PC-9 (cell line): ENCODE results near the gene IVNS1ABP. TPM values are rescaled to one million over a fixed set of nuclear protein-coding genes. Genes with fewer than 3 reads are reported as not detected.

Experiments
- BruUV-seq: library from RNA; stranded (reverse); fragments of 400-500 nt; replicated peaks from 2 replicates; lab custom pipeline; 2021; lab: Mats Ljungman, UMichigan
- CTCF ChIA-PET: fragments of 300-600 bp; sonication (Branson Sonifier 250); formaldehyde crosslinking; loops from one replicate; lab custom pipeline; 2022; ENCODE audit warnings: antibody characterized with exemption; lab: Charles Lee
- POLR2A ChIA-PET: fragments of 300-600 bp; sonication (Branson Sonifier 250); formaldehyde crosslinking; loops from one replicate; lab custom pipeline; 2022; ENCODE audit warnings: antibody characterized with exemption; ENCODE audit not compliant: unreplicated experiment; lab: Charles Lee
- DNase-seq, 2 experiments: peaks; one replicate each; pipeline versions ENCODE4 v3.0.0 to v3.0.0-alpha.2; 2015 to 2022; ENCODE audit warnings: mixed read lengths in 1 of 2
- H2AFZ ChIP-seq: fragments of 200-600 bp; sonication (generic); 2 replicates; pipeline ENCODE4 v1.8.1; 2017; ENCODE audit warnings: antibody characterized with exemption
- H3F3A ChIP-seq: fragments of 200-600 bp; sonication (generic); 2 replicates; pipeline ENCODE4 v1.8.1; 2017; ENCODE audit warnings: antibody characterized with exemption, mild to moderate bottlenecking, low read depth; ENCODE audit not compliant: insufficient read depth
- H3K27ac ChIP-seq: fragments of 200-600 bp; sonication (generic); 2 replicates; pipeline ENCODE4 v1.6.1; 2016; ENCODE audit warnings: mixed run types
- H3K27me3 ChIP-seq: fragments of 200-600 bp; sonication (generic); 2 replicates; pipeline ENCODE4 v1.6.1; 2016; ENCODE audit warnings: low read depth, mixed run types; ENCODE audit not compliant: insufficient read depth
- H3K36me3 ChIP-seq: fragments of 200-600 bp; sonication (generic); 2 replicates; pipeline ENCODE4 v1.6.1; 2016; ENCODE audit warnings: low read depth, mixed run types
- H3K4me1 ChIP-seq: fragments of 200-600 bp; sonication (generic); replicated peaks from 2 replicates; pipeline ENCODE4 v1.6.1; 2016; ENCODE audit warnings: mixed run types; ENCODE audit not compliant: insufficient read depth
- H3K4me2 ChIP-seq: fragments of 200-600 bp; sonication (generic); 2 replicates; pipeline ENCODE4 v1.6.1; 2017; ENCODE audit warnings: mixed run types
- H3K4me3 ChIP-seq: fragments of 200-600 bp; sonication (generic); 2 replicates; pipeline ENCODE4 v1.6.1; 2016; ENCODE audit warnings: mixed run types
- H3K79me2 ChIP-seq: fragments of 200-600 bp; sonication (generic); 2 replicates; pipeline ENCODE4 v1.6.1; 2017; ENCODE audit warnings: low read depth, mixed run types
- H3K9me2 ChIP-seq: fragments of 200-600 bp; sonication (generic); 2 replicates; pipeline ENCODE4 v1.8.1; 2017; ENCODE audit warnings: mild to moderate bottlenecking; ENCODE audit not compliant: insufficient read depth
- H3K9me3 ChIP-seq: fragments of 200-600 bp; sonication (generic); 2 replicates; pipeline ENCODE4 v1.8.1; 2016; ENCODE audit warnings: low read depth; ENCODE audit not compliant: insufficient read depth
- H4K20me1 ChIP-seq: fragments of 200-600 bp; sonication (generic); 2 replicates; pipeline ENCODE4 v1.8.1; 2017; ENCODE audit not compliant: insufficient read depth
- EZH2 ChIP-seq: fragments of 200-600 bp; sonication (generic); IDR thresholded peaks from 2 replicates; pipeline ENCODE4 v1.8.0; 2017; ENCODE audit warnings: antibody characterized with exemption, low read depth
- intact Hi-C: fragments of 100-400 bp; cut with micrococcal nuclease; formaldehyde crosslinking; loops from one replicate; pipeline ENCODE4 v1.10.0; 2022; ENCODE audit not compliant: unreplicated experiment
- total RNA-seq: library from RNA; stranded (reverse); gene quantifications from 2 replicates; pipeline ENCODE4 v1.2.3, GENCODE V29; 2021
- TF ChIP-seq, protein P1 (sequence below): fragments of 200-600 bp; sonication (generic); conservative IDR thresholded peaks from 2 replicates; pipeline ENCODE4 v1.6.1; 2017; ENCODE audit warnings: mixed run types, antibody characterized with exemption, mild to moderate bottlenecking, moderate library complexity

Gene IVNS1ABP
- total RNA-seq, 1 experiment from 2014 or later, result 38.8 TPM

DNA sequence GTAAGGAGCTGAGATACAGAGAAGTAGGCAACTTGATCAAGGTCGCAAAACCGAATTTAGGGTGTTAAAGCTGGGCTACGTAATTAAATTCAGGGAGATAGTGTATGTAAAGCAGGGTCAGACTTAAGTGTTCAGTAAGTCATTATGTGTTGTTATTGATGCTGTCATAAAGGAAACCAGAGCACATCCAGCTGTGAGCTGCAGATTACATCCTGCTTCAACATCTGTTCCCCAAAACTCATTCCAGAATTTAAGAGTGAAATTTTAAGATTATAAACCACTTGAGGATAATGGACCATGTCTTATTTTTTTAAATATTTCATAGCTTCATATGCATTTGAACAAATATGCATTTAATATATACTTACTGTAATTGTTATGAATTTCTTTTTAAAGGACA is 49.7 kb downstream of the IVNS1ABP start:
- DNase-seq, result no peak
- Histone ChIP-seq H3K36me3 (no peaks in the 10 kb centered on the region), H3F3A (no peaks in the 10 kb centered on the region), H3K9me2 (no peaks in the 10 kb centered on the region), H3K27me3 (no peaks in the 10 kb centered on the region), H2AFZ (no peak overlapping the region), H3K9me3 (no peaks in the 10 kb centered on the region), H3K4me3 (no peak overlapping the region), H3K79me2 (no peaks in the 10 kb centered on the region), H4K20me1 (no peaks in the 10 kb centered on the region), H3K4me2 (no peak overlapping the region), H3K4me1 (no peaks in the 10 kb centered on the region), H3K27ac (no peak overlapping the region)
- intact Hi-C loops, result no loop called here
- no TSS peak for BruUV-seq
- TF ChIP-seq, protein P1, sequence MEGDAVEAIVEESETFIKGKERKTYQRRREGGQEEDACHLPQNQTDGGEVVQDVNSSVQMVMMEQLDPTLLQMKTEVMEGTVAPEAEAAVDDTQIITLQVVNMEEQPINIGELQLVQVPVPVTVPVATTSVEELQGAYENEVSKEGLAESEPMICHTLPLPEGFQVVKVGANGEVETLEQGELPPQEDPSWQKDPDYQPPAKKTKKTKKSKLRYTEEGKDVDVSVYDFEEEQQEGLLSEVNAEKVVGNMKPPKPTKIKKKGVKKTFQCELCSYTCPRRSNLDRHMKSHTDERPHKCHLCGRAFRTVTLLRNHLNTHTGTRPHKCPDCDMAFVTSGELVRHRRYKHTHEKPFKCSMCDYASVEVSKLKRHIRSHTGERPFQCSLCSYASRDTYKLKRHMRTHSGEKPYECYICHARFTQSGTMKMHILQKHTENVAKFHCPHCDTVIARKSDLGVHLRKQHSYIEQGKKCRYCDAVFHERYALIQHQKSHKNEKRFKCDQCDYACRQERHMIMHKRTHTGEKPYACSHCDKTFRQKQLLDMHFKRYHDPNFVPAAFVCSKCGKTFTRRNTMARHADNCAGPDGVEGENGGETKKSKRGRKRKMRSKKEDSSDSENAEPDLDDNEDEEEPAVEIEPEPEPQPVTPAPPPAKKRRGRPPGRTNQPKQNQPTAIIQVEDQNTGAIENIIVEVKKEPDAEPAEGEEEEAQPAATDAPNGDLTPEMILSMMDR, result no peak
- no peak for TF ChIP-seq EZH2
- CTCF ChIA-PET, result no interaction called here
- POLR2A ChIA-PET, result no interaction called here

DNA sequence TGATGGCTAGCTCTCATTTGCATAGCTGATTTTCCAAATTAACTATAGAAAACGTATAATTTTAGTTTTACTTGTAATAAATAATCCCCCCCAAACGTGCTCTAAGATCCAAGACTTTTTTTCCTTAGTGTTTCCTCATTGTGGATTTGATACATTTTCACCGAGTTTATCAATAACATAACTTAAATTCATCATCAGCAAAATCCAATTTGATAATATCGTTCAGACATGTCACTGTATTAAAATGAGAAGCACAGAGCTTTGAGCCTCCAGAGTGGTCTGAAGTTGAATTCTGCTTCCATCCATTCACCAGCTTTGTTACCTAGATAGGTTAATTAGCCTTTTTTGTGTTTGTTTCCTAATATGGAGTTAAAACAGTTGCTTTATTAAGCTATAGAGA is 51.7 kb downstream of the IVNS1ABP start:
- Histone ChIP-seq H3K9me2 (no peaks in the 10 kb centered on the region), H3K4me1 (no peaks in the 10 kb centered on the region), H3K4me3 (no peak overlapping the region), H3K79me2 (no peaks in the 10 kb centered on the region), H3K4me2 (no peak overlapping the region), H2AFZ (no peak overlapping the region), H4K20me1 (no peaks in the 10 kb centered on the region), H3K27me3 (no peaks in the 10 kb centered on the region), H3K27ac (no peak overlapping the region), H3K9me3 (no peaks in the 10 kb centered on the region), H3K36me3 (no peaks in the 10 kb centered on the region), H3F3A (no peaks in the 10 kb centered on the region)
- ChIA-PET POLR2A (interaction anchor here (0.7 kb wide), 2 partner anchors 193 to 1167 kb away, joined by 4 to 10 read pairs; no protein-coding TSS in a partner anchor), CTCF (no interaction called here)
- intact Hi-C loops, result no loop called here
- BruUV-seq, result no TSS peak
- TF ChIP-seq, protein P1, result no peak
- no peak for TF ChIP-seq EZH2
- no peak for DNase-seq

DNA sequence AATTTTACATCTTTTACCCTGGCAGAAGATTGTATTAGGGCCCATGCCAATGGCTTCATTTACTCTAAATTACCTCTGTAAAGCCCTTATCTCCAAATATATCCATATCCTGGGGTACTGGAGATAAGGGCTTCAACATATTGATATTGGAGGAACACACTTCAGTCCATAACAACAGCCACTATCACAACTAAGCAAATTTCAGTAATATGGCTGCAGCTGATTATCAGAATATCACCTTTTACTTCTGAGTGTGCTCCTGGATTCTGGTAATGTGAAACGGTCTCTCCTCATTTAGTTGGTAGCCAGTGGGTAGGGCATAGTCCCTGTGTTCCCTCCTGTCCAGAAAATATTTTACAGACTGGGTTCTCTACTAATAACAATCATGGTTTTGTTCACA is 53.3 kb downstream of the IVNS1ABP start:
- Histone ChIP-seq H2AFZ (no peak overlapping the region), H3K9me3 (no peaks in the 10 kb centered on the region), H3K4me1 (no peaks in the 10 kb centered on the region), H3K27me3 (no peaks in the 10 kb centered on the region), H3F3A (no peaks in the 10 kb centered on the region), H3K27ac (no peak overlapping the region), H3K4me3 (no peak overlapping the region), H3K36me3 (no peaks in the 10 kb centered on the region), H3K79me2 (no peaks in the 10 kb centered on the region), H3K4me2 (no peak overlapping the region), H4K20me1 (no peaks in the 10 kb centered on the region), H3K9me2 (no peaks in the 10 kb centered on the region)
- ChIA-PET CTCF (no interaction called here), POLR2A (no interaction called here)
- no peak for DNase-seq
- BruUV-seq, result no TSS peak
- TF ChIP-seq, protein P1, result no peak
- no peak for TF ChIP-seq EZH2
- intact Hi-C loops, result no loop called here
